SU-DHL-6 (cell line): ENCODE results near the gene ACP4.

Source experiments
- CTCF ChIP-seq: fragments of 200-600 bp; sonication (generic); IDR thresholded peaks from one replicate; pipeline ENCODE4 v1.5.1; 2017; ENCODE audit warnings: antibody characterized with exemption, mild to moderate bottlenecking, low read length, moderate library complexity; ENCODE audit not compliant: insufficient read depth, poor library complexity, severe bottlenecking
- EZH2phosphoT487 ChIP-seq: fragments of 200-600 bp; sonication (generic), shearing (Covaris generic); conservative IDR thresholded peaks from 2 replicates; pipeline ENCODE4 v1.6.1; 2018; ENCODE audit warnings: mild to moderate bottlenecking, antibody characterized with exemption, low read length, moderate library complexity, mixed read lengths

DNA sequence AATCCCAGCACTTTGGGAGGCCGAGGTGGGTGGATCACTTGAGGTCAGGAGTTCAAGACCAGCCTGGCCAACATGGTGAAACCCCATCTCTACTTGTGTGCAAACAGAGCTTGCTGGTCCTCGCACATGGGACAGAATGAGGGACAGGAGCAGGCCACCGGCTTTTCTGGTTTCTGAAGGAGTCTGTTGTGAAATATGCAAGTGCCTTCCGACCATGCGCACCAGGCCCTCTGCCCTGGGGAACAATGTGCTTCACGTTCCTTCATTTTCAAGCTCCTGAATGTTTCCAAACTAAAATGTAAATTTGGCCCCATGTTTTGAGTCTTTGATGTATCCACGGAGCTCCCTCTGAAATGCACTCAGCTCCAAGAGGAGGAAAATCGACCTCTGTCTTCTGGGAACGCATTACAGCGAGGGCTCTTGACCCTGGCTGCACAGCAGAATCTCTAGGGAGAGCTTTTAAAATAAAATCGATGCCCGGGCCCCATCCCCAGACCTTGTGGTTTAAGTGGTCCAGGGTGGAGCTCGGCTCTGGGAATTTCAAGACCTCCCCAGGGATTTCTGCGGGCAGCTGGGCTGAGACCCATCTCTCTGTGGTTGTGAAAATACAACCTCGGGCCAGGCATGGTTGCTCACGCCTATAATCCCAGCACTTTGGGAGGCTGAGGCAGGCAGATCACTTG, 9.3 kb upstream of the ACP4 start:
- TF ChIP-seq CTCF (no peak), EZH2phosphoT487 (no peak)
